LNCaP clone FGC (cell line): ENCODE data around the gene KIAA1549.
"Not testable (repeated sequence)": the region's sequence is repeated elsewhere in the genome, so short reads cannot be mapped to it uniquely, and the experiment has no call there.

Experiments used
- DNase-seq: peaks from one replicate; pipeline ENCODE4 v3.0.0-alpha.2; 2011; ENCODE audit warnings: low read depth
- H3K4me3 ChIP-seq: 2 replicates; pipeline ENCODE4 v1.5.1; 2011; ENCODE audit warnings: mild to moderate bottlenecking, low read depth, low read length, control low read depth
- CTCF ChIP-seq: IDR thresholded peaks from 2 replicates; pipeline ENCODE4 v1.5.1; 2012; ENCODE audit warnings: mild to moderate bottlenecking; ENCODE audit not compliant: control insufficient read depth, insufficient read depth; ENCODE audit errors: extremely low read depth

KIAA1549 gene

GRCh38 chr7:138814816-138815332 is 166.3 kb downstream of the KIAA1549 start:
- DNase-seq: no peak
- TF ChIP-seq CTCF: no peak
- no peak overlapping the region for H3K4me3 ChIP-seq

- no peak for TF ChIP-seq CTCF
- DNase-seq: no peak
- no peak overlapping the region for H3K4me3 ChIP-seq
These were observed 167.2 kb downstream of the KIAA1549 start for GRCh38 chr7:138813945-138814344.

- not testable (repeated sequence) for H3K4me3 ChIP-seq, DNase-seq
These were observed 169.9 kb downstream of the KIAA1549 start for GRCh38 chr7:138811327-138811726.

- TF ChIP-seq CTCF: no peak
- no peak overlapping the region for H3K4me3 ChIP-seq
- no peak for DNase-seq
These were observed 171.8 kb downstream of the KIAA1549 start for GRCh38 chr7:138809346-138809745.

- no peak overlapping the region for H3K4me3 ChIP-seq
- no peak for DNase-seq
- no peak for TF ChIP-seq CTCF
These were observed 176.6 kb downstream of the KIAA1549 start for GRCh38 chr7:138804618-138805017.

GRCh38 chr7:138802706-138803105 is 178.5 kb downstream of the KIAA1549 start:
- TF ChIP-seq CTCF: no peak
- H3K4me3 ChIP-seq: no peak overlapping the region
- no peak for DNase-seq

- H3K4me3 ChIP-seq: no peak overlapping the region
- TF ChIP-seq CTCF: no peak
- no peak for DNase-seq
These were observed 179.9 kb downstream of the KIAA1549 start for GRCh38 chr7:138801256-138801655.
